ENCODE results near the gene OXCT2. TPM values are rescaled to one million over a fixed set of nuclear protein-coding genes. Genes with fewer than 3 reads are reported as not detected.
A peak's percentile ranks its signal among the peaks of the same experiment; 100 is the strongest.

Gene OXCT2
- total and polyA plus RNA-seq, 9 of the 15 experiments (the other 6 are each of a cell fraction or from before 2014, with no cell fraction given), result 0.08 to 0.64 (median 0.22) TPM; not detected in 2

GRCh38 chr1:39738622-39739366 is 32.4 kb downstream of the OXCT2 start, which contains the start of gene PPIE (continued):
- peak; percentile 5; the same call in 1 of the 2 replicates for TF ChIP-seq E2F3 (CRISPR knock-in tag; IDR thresholded peaks at IDR 0.05)
- TF ChIP-seq CCAR2 (IDR thresholded peaks at IDR 0.05; ENCODE audit: low read depth, low read length), result no peak
- no peak for TF ChIP-seq MCM7 (IDR thresholded peaks at IDR 0.05)
- no peak for TF ChIP-seq BMI1 (IDR thresholded peaks at IDR 0.05; ENCODE audit: low read length)
- no peak for TF ChIP-seq SP2 (IDR thresholded peaks at IDR 0.05; ENCODE audit: extremely low read depth, low read depth, low read length, poor library complexity, severe bottlenecking)
- peak; percentile 86 for TF ChIP-seq TBP (optimal IDR thresholded peaks at IDR 0.05; ENCODE audit: low read depth, low read length)
- TF ChIP-seq ZBED1 (IDR thresholded peaks at IDR 0.05), result no peak
- TF ChIP-seq SP1 (CRISPR knock-in tag; IDR thresholded peaks at IDR 0.05), result peak; percentile 65
- TF ChIP-seq RBBP5 (IDR thresholded peaks at IDR 0.05; ENCODE audit: borderline replicate concordance, insufficient read depth, low read length, poor library complexity, severe bottlenecking), result peak; percentile 86
- TF ChIP-seq ZC3H4 (CRISPR knock-in tag; IDR thresholded peaks at IDR 0.05; ENCODE audit: borderline replicate concordance), result no peak
- no peak for TF ChIP-seq HSF4 (CRISPR knock-in tag; IDR thresholded peaks at IDR 0.05; ENCODE audit: borderline replicate concordance)
- no peak for TF ChIP-seq ZNF124 (CRISPR knock-in tag; IDR thresholded peaks at IDR 0.05)
- no peak for TF ChIP-seq FOXJ3 (CRISPR knock-in tag; IDR thresholded peaks at IDR 0.05)
- no peak for TF ChIP-seq ZNF384 (IDR thresholded peaks at IDR 0.05; ENCODE audit: low read depth, low read length)
- TF ChIP-seq, protein P1, sequence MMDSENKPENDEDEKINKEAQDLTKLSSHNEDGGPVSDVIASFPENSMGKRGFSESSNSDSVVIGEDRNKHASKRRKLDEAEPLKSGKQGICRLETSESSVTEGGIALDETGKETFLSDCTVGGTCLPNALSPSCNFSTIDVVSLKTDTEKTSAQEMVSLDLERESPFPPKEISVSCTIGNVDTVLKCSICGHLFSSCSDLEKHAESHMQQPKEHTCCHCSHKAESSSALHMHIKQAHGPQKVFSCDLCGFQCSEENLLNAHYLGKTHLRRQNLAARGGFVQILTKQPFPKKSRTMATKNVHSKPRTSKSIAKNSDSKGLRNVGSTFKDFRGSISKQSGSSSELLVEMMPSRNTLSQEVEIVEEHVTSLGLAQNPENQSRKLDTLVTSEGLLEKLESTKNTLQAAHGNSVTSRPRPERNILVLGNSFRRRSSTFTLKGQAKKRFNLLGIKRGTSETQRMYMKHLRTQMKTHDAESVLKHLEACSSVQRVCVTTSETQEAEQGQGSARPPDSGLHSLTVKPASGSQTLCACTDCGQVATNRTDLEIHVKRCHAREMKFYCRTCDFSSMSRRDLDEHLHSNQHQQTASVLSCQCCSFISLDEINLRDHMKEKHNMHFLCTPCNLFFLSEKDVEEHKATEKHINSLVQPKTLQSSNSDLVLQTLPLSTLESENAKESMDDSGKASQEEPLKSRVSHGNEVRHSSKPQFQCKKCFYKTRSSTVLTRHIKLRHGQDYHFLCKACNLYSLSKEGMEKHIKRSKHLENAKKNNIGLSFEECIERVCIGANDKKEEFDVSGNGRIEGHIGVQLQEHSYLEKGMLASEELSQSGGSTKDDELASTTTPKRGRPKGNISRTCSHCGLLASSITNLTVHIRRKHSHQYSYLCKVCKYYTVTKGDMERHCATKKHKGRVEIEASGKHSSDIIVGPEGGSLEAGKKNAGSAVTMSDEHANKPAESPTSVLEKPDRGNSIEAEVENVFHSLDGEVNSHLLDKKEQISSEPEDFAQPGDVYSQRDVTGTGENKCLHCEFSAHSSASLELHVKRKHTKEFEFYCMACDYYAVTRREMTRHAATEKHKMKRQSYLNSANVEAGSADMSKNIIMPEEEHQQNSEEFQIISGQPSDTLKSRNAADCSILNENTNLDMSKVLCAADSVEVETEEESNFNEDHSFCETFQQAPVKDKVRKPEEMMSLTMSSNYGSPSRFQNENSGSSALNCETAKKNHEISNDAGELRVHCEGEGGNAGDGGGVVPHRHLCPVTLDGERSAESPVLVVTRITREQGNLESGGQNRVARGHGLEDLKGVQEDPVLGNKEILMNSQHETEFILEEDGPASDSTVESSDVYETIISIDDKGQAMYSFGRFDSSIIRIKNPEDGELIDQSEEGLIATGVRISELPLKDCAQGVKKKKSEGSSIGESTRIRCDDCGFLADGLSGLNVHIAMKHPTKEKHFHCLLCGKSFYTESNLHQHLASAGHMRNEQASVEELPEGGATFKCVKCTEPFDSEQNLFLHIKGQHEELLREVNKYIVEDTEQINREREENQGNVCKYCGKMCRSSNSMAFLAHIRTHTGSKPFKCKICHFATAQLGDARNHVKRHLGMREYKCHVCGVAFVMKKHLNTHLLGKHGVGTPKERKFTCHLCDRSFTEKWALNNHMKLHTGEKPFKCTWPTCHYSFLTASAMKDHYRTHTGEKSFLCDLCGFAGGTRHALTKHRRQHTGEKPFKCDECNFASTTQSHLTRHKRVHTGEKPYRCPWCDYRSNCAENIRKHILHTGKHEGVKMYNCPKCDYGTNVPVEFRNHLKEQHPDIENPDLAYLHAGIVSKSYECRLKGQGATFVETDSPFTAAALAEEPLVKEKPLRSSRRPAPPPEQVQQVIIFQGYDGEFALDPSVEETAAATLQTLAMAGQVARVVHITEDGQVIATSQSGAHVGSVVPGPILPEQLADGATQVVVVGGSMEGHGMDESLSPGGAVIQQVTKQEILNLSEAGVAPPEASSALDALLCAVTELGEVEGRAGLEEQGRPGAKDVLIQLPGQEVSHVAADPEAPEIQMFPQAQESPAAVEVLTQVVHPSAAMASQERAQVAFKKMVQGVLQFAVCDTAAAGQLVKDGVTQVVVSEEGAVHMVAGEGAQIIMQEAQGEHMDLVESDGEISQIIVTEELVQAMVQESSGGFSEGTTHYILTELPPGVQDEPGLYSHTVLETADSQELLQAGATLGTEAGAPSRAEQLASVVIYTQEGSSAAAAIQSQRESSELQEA (IDR thresholded peaks at IDR 0.05; ENCODE audit: low read depth), result no peak
- 0 out of 2 replicates have a peak, but pooled peaks have one; percentile 57 for TF ChIP-seq MTA3 (IDR thresholded peaks at IDR 0.05; ENCODE audit: borderline replicate concordance)
- peak; percentile 64; the same call in 1 of the 2 replicates for TF ChIP-seq EHMT2 (IDR thresholded peaks at IDR 0.05)
- no peak for TF ChIP-seq FOS (IDR thresholded peaks at IDR 0.05; ENCODE audit: extremely low read depth, insufficient read length)
- TF ChIP-seq ZBTB2 (IDR thresholded peaks at IDR 0.05), result peak; percentile 71; the same call in 1 of the 2 replicates
- no peak for TF ChIP-seq CBX8 (IDR thresholded peaks at IDR 0.05; ENCODE audit: borderline replicate concordance, extremely low read depth, low read depth, low read length, poor library complexity, severe bottlenecking)

Data from K562 (cell line).